Measurements from ENCODE around the gene PRF1. TPM values are rescaled to one million over a fixed set of nuclear protein-coding genes. Genes with fewer than 3 reads are reported as not detected.

Gene PRF1
- total and polyA plus RNA-seq, 2 donors (not counting 1 experiment from before 2014, with no cell fraction given): 1.0 to 1.9 TPM

DNA sequence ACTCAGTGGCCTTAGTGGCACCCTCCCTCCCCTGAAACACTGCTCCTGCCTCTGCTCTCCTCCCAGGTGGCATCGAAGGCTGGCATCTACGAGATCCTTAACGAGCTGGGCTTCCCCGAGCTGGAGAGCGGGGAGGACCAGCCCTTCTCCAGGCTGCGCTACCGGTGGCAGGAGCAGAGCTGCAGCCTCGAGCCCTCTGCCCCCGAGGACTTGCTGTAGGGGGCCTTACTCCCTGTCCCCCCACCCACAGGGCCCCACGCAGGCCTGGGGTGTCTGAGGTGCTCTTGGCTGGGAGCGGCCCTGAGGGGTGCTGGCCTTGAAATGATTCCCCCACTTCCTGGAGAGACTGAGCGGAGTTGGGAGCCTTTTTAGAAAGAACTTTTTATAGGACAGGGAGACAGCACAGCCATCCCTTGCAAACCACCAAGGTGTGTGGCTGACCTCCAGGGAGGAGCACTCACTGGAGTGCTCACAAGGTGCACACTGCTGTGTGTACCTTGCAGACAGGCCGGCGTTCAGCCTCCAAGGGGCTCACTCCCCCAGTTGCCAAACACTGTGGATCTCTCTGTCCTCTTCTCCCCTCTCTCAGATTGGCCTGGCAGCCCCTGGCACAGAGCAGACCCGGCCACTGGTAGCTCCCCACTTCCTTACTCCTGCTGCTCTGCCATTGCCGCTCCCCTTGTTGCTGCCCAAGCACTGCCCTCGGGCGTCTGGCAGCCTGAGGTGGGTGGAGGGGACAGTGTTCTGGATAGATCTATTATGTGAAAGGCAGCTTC, 35.8 kb downstream of the PRF1 start:
- Histone ChIP-seq H2AFZ (ENCODE audit: insufficient read depth, low read depth, low read length, poor library complexity, severe bottlenecking) (no peak overlapping the region), H3K79me2 (ENCODE audit: control insufficient read depth, insufficient read depth, low read length) (no peaks in the 10 kb centered on the region), H3K27me3 (replicated peaks in 1 of 4; ENCODE audit: control extremely low read depth in 1 of 4, control insufficient read depth in 3 of 4, insufficient read depth in 4 of 4, low read length in 3 of 4) (no peaks in the 10 kb centered on the region), H3K36me3 (replicated peaks in 1 of 2; ENCODE audit: control extremely low read depth in 1 of 2, control insufficient read depth in 1 of 2, extremely low read depth in 1 of 2, insufficient read depth in 2 of 2, low read length in 1 of 2) (no peaks in the 10 kb centered on the region), H3K9ac (ENCODE audit: low read length) (no peak overlapping the region), H3K4me3 (ENCODE audit: control extremely low read depth in 1 of 5, extremely low read depth in 1 of 5, insufficient read depth in 1 of 5, low read depth in 2 of 5, low read length in 4 of 5) (no peak overlapping the region), H3K9me3 (ENCODE audit: control extremely low read depth in 1 of 3, control insufficient read depth in 2 of 3, insufficient read depth in 1 of 3, low read length in 2 of 3) (no peaks in the 10 kb centered on the region), H3K4me1 (ENCODE audit: control insufficient read depth in 2 of 2, insufficient read depth in 2 of 2, low read length in 2 of 2) (no peaks in the 10 kb centered on the region), H3K27ac (ENCODE audit: low read length in 2 of 2) (no peak overlapping the region), H3K4me2 (replicated peaks; ENCODE audit: low read depth, low read length, poor library complexity, severe bottlenecking) (no peak overlapping the region), H4K20me1 (ENCODE audit: control insufficient read depth, insufficient read depth, low read length, poor library complexity, severe bottlenecking) (no peaks in the 10 kb centered on the region)
- Mint-ChIP-seq H3K27me3 (no peaks in the 10 kb centered on the region), H3K4me1 (peaks cover 6% of the 10 kb centered on the region), H3K27ac (no peak overlapping the region), H3K4me3 (no peak overlapping the region), H3K9me3 (ENCODE audit: insufficient read depth) (no peaks in the 10 kb centered on the region)
- intact Hi-C loops (cut with micrococcal nuclease): no loop called here
- WGBS (ENCODE audit: insufficient coverage): 90% methylated on average over 12 of the region's 18 CpGs
- ATAC-seq (ENCODE audit: low read depth) (no peak), DNase-seq (no peak)
- ChIA-PET CTCF (interaction anchor here (0.7 kb wide), 1 partner anchor 192 kb away, joined by 3 read pairs; no protein-coding TSS in a partner anchor), POLR2A (no interaction called here)
- TF ChIP-seq, protein P1, sequence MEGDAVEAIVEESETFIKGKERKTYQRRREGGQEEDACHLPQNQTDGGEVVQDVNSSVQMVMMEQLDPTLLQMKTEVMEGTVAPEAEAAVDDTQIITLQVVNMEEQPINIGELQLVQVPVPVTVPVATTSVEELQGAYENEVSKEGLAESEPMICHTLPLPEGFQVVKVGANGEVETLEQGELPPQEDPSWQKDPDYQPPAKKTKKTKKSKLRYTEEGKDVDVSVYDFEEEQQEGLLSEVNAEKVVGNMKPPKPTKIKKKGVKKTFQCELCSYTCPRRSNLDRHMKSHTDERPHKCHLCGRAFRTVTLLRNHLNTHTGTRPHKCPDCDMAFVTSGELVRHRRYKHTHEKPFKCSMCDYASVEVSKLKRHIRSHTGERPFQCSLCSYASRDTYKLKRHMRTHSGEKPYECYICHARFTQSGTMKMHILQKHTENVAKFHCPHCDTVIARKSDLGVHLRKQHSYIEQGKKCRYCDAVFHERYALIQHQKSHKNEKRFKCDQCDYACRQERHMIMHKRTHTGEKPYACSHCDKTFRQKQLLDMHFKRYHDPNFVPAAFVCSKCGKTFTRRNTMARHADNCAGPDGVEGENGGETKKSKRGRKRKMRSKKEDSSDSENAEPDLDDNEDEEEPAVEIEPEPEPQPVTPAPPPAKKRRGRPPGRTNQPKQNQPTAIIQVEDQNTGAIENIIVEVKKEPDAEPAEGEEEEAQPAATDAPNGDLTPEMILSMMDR (IDR thresholded peaks at IDR 0.05): no peak
- TF ChIP-seq EZH2 (IDR thresholded peaks at IDR 0.05; ENCODE audit: borderline replicate concordance, insufficient read depth, low read depth, low read length, poor library complexity, severe bottlenecking): no peak
